ENCODE results near the gene TMTC1.

Gene TMTC1

DNA sequence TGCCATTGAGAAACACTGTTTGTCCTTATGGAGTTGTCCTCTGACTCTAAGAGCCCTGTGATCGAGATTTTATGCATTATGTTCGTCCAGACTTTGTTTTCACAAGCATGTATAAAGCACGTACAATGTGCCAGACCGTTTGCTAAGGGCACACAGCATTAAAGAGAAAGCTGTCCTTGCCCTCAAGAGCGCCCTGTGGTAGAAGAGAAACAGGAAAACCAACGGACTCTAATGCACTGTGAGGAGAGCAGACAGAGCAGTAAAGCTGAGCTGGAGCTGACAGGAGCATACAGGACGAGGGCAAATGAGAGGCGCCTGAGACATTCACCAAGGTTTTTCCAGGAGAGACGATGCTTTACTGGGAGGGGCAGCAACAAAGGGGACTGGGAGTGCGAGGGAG is 220.1 kb downstream of the TMTC1 start:
- Histone ChIP-seq H3K9ac (ENCODE audit: low read length) (no peak overlapping the region), H3K14ac (ENCODE audit: low read length) (no peak overlapping the region), H3K79me2 (ENCODE audit: control insufficient read depth, insufficient read depth, low read length, poor library complexity) (no peaks in the 10 kb centered on the region), H3K4me1 (ENCODE audit: control insufficient read depth in 1 of 2, insufficient read depth in 2 of 2, low read length in 2 of 2) (peaks cover 2 to 9% of the 10 kb centered on the region in 2 experiments), H3K27me3 (ENCODE audit: insufficient read depth, low read length) (no peaks in the 10 kb centered on the region), H2BK120ac (ENCODE audit: insufficient read depth, low read length, poor library complexity) (no peak overlapping the region), H2AK5ac (ENCODE audit: low read length) (no peak overlapping the region), H3K4ac (ENCODE audit: low read depth, low read length) (no peak overlapping the region), H4K8ac (ENCODE audit: low read depth, low read length) (no peak overlapping the region), H3K9me3 (ENCODE audit: insufficient read depth, low read depth, low read length) (no peaks in the 10 kb centered on the region), H3K4me3 (ENCODE audit: low read depth, low read length) (no peak overlapping the region), H2BK12ac (ENCODE audit: low read length) (no peak overlapping the region), H3K27ac (ENCODE audit: low read depth, low read length) (no peak overlapping the region), H3K36me3 (ENCODE audit: control insufficient read depth in 1 of 2, insufficient read depth in 2 of 2, low read length in 2 of 2) (no peaks in the 10 kb centered on the region), H3K79me1 (ENCODE audit: low read length) (no peaks in the 10 kb centered on the region), H3K4me2 (ENCODE audit: low read length) (no peak overlapping the region), H2BK5ac (ENCODE audit: low read depth, low read length, poor library complexity) (no peak overlapping the region), H2AFZ (ENCODE audit: insufficient read depth, low read length, poor library complexity) (no peak overlapping the region), H4K91ac (ENCODE audit: low read depth, low read length) (no peak overlapping the region), H4K12ac (ENCODE audit: low read depth, low read length) (no peak overlapping the region), H3K23ac (ENCODE audit: low read length) (no peak overlapping the region), H3K18ac (ENCODE audit: low read length) (no peak overlapping the region)
- DNase-seq = no peak
- no CpG with 5 or more reads among the region's 10 CpGs for WGBS (ENCODE audit: extremely low coverage, insufficient coverage, insufficient read length)

DNA sequence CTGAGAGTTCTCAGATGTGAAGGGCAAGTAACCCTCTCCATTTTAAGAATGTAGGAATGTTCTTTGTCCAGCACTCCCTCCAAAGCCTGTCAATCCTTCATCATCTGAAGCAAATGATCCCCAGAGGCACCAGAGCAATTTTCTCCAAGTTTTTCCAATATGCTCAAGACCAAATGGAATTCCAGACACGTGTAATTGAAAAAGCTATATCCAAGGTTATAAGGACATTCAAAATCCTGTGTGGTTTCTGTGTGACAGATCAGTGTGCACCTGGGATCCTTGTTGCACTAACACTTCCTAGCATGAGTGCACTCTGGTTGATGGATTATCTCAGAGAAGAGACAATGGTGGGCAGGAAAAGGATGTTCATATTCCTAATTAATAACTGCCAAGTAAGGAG is 220.7 kb downstream of the TMTC1 start:
- no CpG with 5 or more reads among the region's 1 CpG for WGBS (ENCODE audit: extremely low coverage, insufficient coverage, insufficient read length)

DNA sequence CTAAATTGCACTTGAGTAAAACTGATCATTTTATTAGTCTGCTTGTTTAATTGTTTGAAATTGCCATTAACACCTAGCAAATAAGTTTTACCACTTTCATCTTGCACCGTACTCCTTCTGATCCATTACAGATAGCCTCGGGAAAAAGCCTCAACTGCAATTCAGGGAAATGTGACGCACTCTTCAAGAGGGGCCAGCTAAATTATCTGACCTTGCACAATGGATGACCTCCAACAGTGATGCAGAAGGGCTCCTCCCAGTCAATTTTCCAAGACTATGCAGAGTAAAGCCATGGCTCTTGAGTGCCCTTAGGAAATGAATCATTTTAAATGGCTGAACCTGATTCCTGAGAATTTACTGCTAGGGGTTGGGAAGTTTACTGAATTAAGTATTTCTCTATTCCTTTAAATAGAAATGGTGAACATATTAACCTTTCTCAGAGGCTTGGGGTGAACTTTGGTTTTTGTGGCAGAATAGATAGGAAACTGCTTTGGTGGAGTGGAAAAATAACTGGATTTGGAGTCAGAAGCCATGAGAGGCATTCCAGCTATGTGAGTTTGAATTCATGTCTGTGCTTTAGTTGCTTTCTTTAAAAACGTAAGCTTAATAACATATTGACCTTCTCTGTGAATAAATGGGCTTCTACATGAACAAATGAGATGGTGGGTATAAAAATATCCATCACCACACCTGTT is 221.5 kb downstream of the TMTC1 start:
- Histone ChIP-seq H3K4ac (ENCODE audit: low read depth, low read length) (no peak overlapping the region), H2BK12ac (ENCODE audit: low read length) (no peak overlapping the region), H3K27me3 (ENCODE audit: insufficient read depth, low read length) (no peaks in the 10 kb centered on the region), H3K4me2 (ENCODE audit: low read length) (no peak overlapping the region), H4K12ac (ENCODE audit: low read depth, low read length) (no peak overlapping the region), H3K36me3 (ENCODE audit: control insufficient read depth in 1 of 2, insufficient read depth in 2 of 2, low read length in 2 of 2) (no peaks in the 10 kb centered on the region), H3K4me1 (ENCODE audit: control insufficient read depth in 1 of 2, insufficient read depth in 2 of 2, low read length in 2 of 2) (peaks cover 2 to 9% of the 10 kb centered on the region in 2 experiments), H3K27ac (ENCODE audit: low read depth, low read length) (no peak overlapping the region), H4K8ac (ENCODE audit: low read depth, low read length) (no peak overlapping the region), H3K9me3 (ENCODE audit: insufficient read depth, low read depth, low read length) (no peaks in the 10 kb centered on the region), H3K14ac (ENCODE audit: low read length) (no peak overlapping the region), H3K9ac (ENCODE audit: low read length) (no peak overlapping the region), H2BK120ac (ENCODE audit: insufficient read depth, low read length, poor library complexity) (no peak overlapping the region), H2AFZ (ENCODE audit: insufficient read depth, low read length, poor library complexity) (no peak overlapping the region), H2AK5ac (ENCODE audit: low read length) (no peak overlapping the region), H4K91ac (ENCODE audit: low read depth, low read length) (no peak overlapping the region), H3K79me1 (ENCODE audit: low read length) (no peaks in the 10 kb centered on the region), H3K18ac (ENCODE audit: low read length) (no peak overlapping the region), H3K4me3 (ENCODE audit: low read depth, low read length) (no peak overlapping the region), H3K23ac (ENCODE audit: low read length) (no peak overlapping the region), H3K79me2 (ENCODE audit: control insufficient read depth, insufficient read depth, low read length, poor library complexity) (no peaks in the 10 kb centered on the region), H2BK5ac (ENCODE audit: low read depth, low read length, poor library complexity) (no peak overlapping the region)
- peak in 1 of 2 donors; percentile 8 for DNase-seq
- no CpG with 5 or more reads among the region's 4 CpGs for WGBS (ENCODE audit: extremely low coverage, insufficient coverage, insufficient read length)

More for the DNA sequence above, 220.7 kb downstream of the TMTC1 start:
- Histone ChIP-seq H3K4ac (ENCODE audit: low read depth, low read length) (no peak overlapping the region), H3K9ac (ENCODE audit: low read length) (no peak overlapping the region), H2AFZ (ENCODE audit: insufficient read depth, low read length, poor library complexity) (no peak overlapping the region), H2BK5ac (ENCODE audit: low read depth, low read length, poor library complexity) (no peak overlapping the region), H3K36me3 (ENCODE audit: control insufficient read depth in 1 of 2, insufficient read depth in 2 of 2, low read length in 2 of 2) (no peaks in the 10 kb centered on the region), H3K4me3 (ENCODE audit: low read depth, low read length) (no peak overlapping the region), H3K27ac (ENCODE audit: low read depth, low read length) (no peak overlapping the region), H3K79me1 (ENCODE audit: low read length) (no peaks in the 10 kb centered on the region), H2BK120ac (ENCODE audit: insufficient read depth, low read length, poor library complexity) (no peak overlapping the region), H3K14ac (ENCODE audit: low read length) (no peak overlapping the region), H3K9me3 (ENCODE audit: insufficient read depth, low read depth, low read length) (no peaks in the 10 kb centered on the region), H3K4me1 (ENCODE audit: control insufficient read depth in 1 of 2, insufficient read depth in 2 of 2, low read length in 2 of 2) (peaks cover 2 to 9% of the 10 kb centered on the region in 2 experiments), H4K12ac (ENCODE audit: low read depth, low read length) (no peak overlapping the region), H3K18ac (ENCODE audit: low read length) (no peak overlapping the region), H3K79me2 (ENCODE audit: control insufficient read depth, insufficient read depth, low read length, poor library complexity) (no peaks in the 10 kb centered on the region), H3K27me3 (ENCODE audit: insufficient read depth, low read length) (no peaks in the 10 kb centered on the region), H3K23ac (ENCODE audit: low read length) (no peak overlapping the region), H2BK12ac (ENCODE audit: low read length) (no peak overlapping the region), H3K4me2 (ENCODE audit: low read length) (no peak overlapping the region), H4K8ac (ENCODE audit: low read depth, low read length) (no peak overlapping the region), H4K91ac (ENCODE audit: low read depth, low read length) (no peak overlapping the region), H2AK5ac (ENCODE audit: low read length) (no peak overlapping the region)
- DNase-seq = no peak

DNA sequence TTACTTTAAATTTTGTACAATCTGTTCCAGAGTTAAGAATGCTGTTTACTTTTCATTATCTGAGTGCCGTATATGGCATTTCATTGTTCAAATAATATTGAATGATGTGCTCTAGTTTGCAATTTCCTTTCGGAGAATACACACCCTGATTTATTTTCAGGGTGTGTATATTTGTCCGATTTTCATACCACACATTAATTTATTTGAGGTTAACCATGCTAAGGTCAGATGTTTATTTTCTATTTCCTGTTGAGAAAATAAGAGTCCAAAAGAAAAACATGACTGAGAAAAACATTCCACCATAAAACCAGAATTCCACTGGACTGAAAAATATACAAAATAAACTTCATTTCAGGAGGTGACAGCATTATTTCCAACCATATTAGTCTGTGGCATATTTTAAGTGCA is 222.1 kb downstream of the TMTC1 start:
- H3K36me3 ChIP-seq (ENCODE audit: control insufficient read depth in 1 of 2, insufficient read depth in 2 of 2, low read length in 2 of 2) = no peaks in the 10 kb centered on the region
- H2AK5ac ChIP-seq (ENCODE audit: low read length) = no peak overlapping the region
- H3K79me1 ChIP-seq (ENCODE audit: low read length) = no peaks in the 10 kb centered on the region
- peaks cover 2 to 9% of the 10 kb centered on the region in 2 experiments for H3K4me1 ChIP-seq (ENCODE audit: control insufficient read depth in 1 of 2, insufficient read depth in 2 of 2, low read length in 2 of 2)
- no peak overlapping the region for H3K18ac ChIP-seq (ENCODE audit: low read length)
- H3K4me3 ChIP-seq (ENCODE audit: low read depth, low read length) = no peak overlapping the region
- no peak overlapping the region for H4K8ac ChIP-seq (ENCODE audit: low read depth, low read length)
- no peak overlapping the region for H3K9ac ChIP-seq (ENCODE audit: low read length)
- H3K14ac ChIP-seq (ENCODE audit: low read length) = no peak overlapping the region
- no peaks in the 10 kb centered on the region for H3K27me3 ChIP-seq (ENCODE audit: insufficient read depth, low read length)
- no peak overlapping the region for H2BK12ac ChIP-seq (ENCODE audit: low read length)
- H4K12ac ChIP-seq (ENCODE audit: low read depth, low read length) = no peak overlapping the region
- no peak overlapping the region for H2AFZ ChIP-seq (ENCODE audit: insufficient read depth, low read length, poor library complexity)
- no peak overlapping the region for H3K27ac ChIP-seq (ENCODE audit: low read depth, low read length)
- H2BK5ac ChIP-seq (ENCODE audit: low read depth, low read length, poor library complexity) = no peak overlapping the region
- no peak overlapping the region for H3K4ac ChIP-seq (ENCODE audit: low read depth, low read length)
- H3K23ac ChIP-seq (ENCODE audit: low read length) = no peak overlapping the region
- no peaks in the 10 kb centered on the region for H3K9me3 ChIP-seq (ENCODE audit: insufficient read depth, low read depth, low read length)
- H3K4me2 ChIP-seq (ENCODE audit: low read length) = no peak overlapping the region
- no peak for DNase-seq
- H3K79me2 ChIP-seq (ENCODE audit: control insufficient read depth, insufficient read depth, low read length, poor library complexity) = no peaks in the 10 kb centered on the region
- WGBS (ENCODE audit: extremely low coverage, insufficient coverage, insufficient read length) = no CpG with 5 or more reads among the region's 3 CpGs
- no peak overlapping the region for H2BK120ac ChIP-seq (ENCODE audit: insufficient read depth, low read length, poor library complexity)
- H4K91ac ChIP-seq (ENCODE audit: low read depth, low read length) = no peak overlapping the region

Data from trophoblast cell (in vitro differentiated cells and primary cell).